B cell (primary cell): ENCODE results near the gene PCSK1. TPM values are rescaled to one million over a fixed set of nuclear protein-coding genes. Genes with fewer than 3 reads are reported as not detected.

Experiments used
- ATAC-seq: fragments of 200-7000 bp; cut with Tn5 transposase; one replicate; pipeline ENCODE4 v1.10.0; 2021; ENCODE audit warnings: low read depth, mild to moderate bottlenecking, moderate number of reproducible peaks, moderate library complexity
- CTCF ChIA-PET: fragments of 350-600 bp; sonication (Branson Sonifier 250); formaldehyde crosslinking; loops from one replicate; lab custom pipeline; 2021; ENCODE audit warnings: antibody characterized with exemption, inconsistent platforms; lab: Charles Lee
- POLR2A ChIA-PET: fragments of 350-600 bp; sonication (Branson Sonifier 250); formaldehyde crosslinking; loops from one replicate; lab custom pipeline; 2021; ENCODE audit warnings: antibody characterized with exemption; lab: Charles Lee
- DNase-seq: peaks from one replicate; pipeline ENCODE4 v3.0.0; 2013
- H2AFZ ChIP-seq: 2 replicates; pipeline ENCODE4 v1.6.1; 2012; ENCODE audit warnings: mild to moderate bottlenecking, low read depth, low read length; ENCODE audit not compliant: insufficient read depth, poor library complexity, severe bottlenecking
- H3K27ac ChIP-seq, 2 donors: 1 replicate in 1 of 2; 2 replicates in 1 of 2; pipeline ENCODE4 v1.5.1; 2012 to 2013; ENCODE audit warnings: low read length in 2 of 2, mild to moderate bottlenecking in 2 of 2, moderate library complexity in 1 of 2
- H3K27me3 ChIP-seq, 4 experiments: fragments of 200-600 bp in 1 of 4; sonication (generic) in 1 of 4; replicated peaks in 1 of 4; 1 replicate in 2 of 4; 2 replicates in 2 of 4; pipeline versions ENCODE4 v1.6.1 to v1.7.0; 2013 to 2016; ENCODE audit warnings: low read length in 3 of 4, mild to moderate bottlenecking in 2 of 4, mixed read lengths in 1 of 4, moderate library complexity in 1 of 4; ENCODE audit not compliant: insufficient read depth in 4 of 4, control insufficient read depth in 3 of 4; ENCODE audit errors: control extremely low read depth in 1 of 4
- H3K36me3 ChIP-seq, 2 experiments: replicated peaks in 1 of 2; 1 replicate in 1 of 2; 2 replicates in 1 of 2; pipeline versions ENCODE4 v1.6.1 to v1.7.1; 2013; ENCODE audit warnings: low read length in 1 of 2; ENCODE audit not compliant: insufficient read depth in 2 of 2, control insufficient read depth in 1 of 2; ENCODE audit errors: control extremely low read depth in 1 of 2, extremely low read depth in 1 of 2
- H3K4me1 ChIP-seq, 2 donors: fragments of 200-600 bp in 1 of 2; sonication (generic) in 1 of 2; 1 replicate in 1 of 2; 2 replicates in 1 of 2; pipeline versions ENCODE4 v1.5.1 to v1.6.1; 2013 to 2017; ENCODE audit warnings: low read length in 2 of 2; ENCODE audit not compliant: control insufficient read depth in 2 of 2, insufficient read depth in 2 of 2
- H3K4me2 ChIP-seq: replicated peaks from 2 replicates; pipeline ENCODE3; 2012; ENCODE audit warnings: mild to moderate bottlenecking, low read depth, low read length; ENCODE audit not compliant: poor library complexity, severe bottlenecking
- H3K4me3 ChIP-seq, 5 experiments: fragments of 200-600 bp in 1 of 5; sonication (generic) in 1 of 5; 1 replicate in 3 of 5; 2 replicates in 2 of 5; pipeline versions ENCODE4 v1.5.1 to v1.7.0; 2011 to 2016; ENCODE audit warnings: low read length in 4 of 5, mild to moderate bottlenecking in 4 of 5, low read depth in 2 of 5, control low read depth in 1 of 5, moderate library complexity in 1 of 5; ENCODE audit not compliant: insufficient read depth in 1 of 5; ENCODE audit errors: control extremely low read depth in 1 of 5, extremely low read depth in 1 of 5
- H3K79me2 ChIP-seq: fragments of 200-600 bp; sonication (generic); one replicate; pipeline ENCODE4 v1.6.0; 2016; ENCODE audit warnings: low read length; ENCODE audit not compliant: control insufficient read depth, insufficient read depth
- H3K9ac ChIP-seq: fragments of 200-600 bp; sonication (generic); 2 replicates; pipeline ENCODE4 v1.6.1; 2017; ENCODE audit warnings: mild to moderate bottlenecking, low read length, moderate library complexity
- H3K9me3 ChIP-seq, 3 donors: one replicate each; pipeline versions ENCODE4 v1.6.1 to v1.7.1; 2013; ENCODE audit warnings: low read length in 2 of 3; ENCODE audit not compliant: control insufficient read depth in 2 of 3, insufficient read depth in 1 of 3; ENCODE audit errors: control extremely low read depth in 1 of 3
- H4K20me1 ChIP-seq: 2 replicates; pipeline ENCODE4 v1.6.0; 2012; ENCODE audit warnings: mild to moderate bottlenecking, low read length; ENCODE audit not compliant: insufficient read depth, control insufficient read depth, poor library complexity, severe bottlenecking
- H3K27ac Mint-ChIP-seq: one replicate; pipeline ENCODE4 v1.8.0; 2021; ENCODE audit warnings: mixed read lengths
- H3K27me3 Mint-ChIP-seq: one replicate; pipeline ENCODE4 v1.8.0; 2021; ENCODE audit warnings: mixed read lengths
- H3K4me1 Mint-ChIP-seq: one replicate; pipeline ENCODE4 v1.8.0; 2021; ENCODE audit warnings: mixed read lengths
- H3K4me3 Mint-ChIP-seq: one replicate; pipeline ENCODE4 v1.8.0; 2021; ENCODE audit warnings: mixed read lengths
- H3K9me3 Mint-ChIP-seq: one replicate; pipeline ENCODE4 v1.8.0; 2022; ENCODE audit warnings: mixed read lengths; ENCODE audit not compliant: insufficient read depth
- EZH2 ChIP-seq: IDR thresholded peaks from 2 replicates; pipeline ENCODE4 v1.6.1; 2012; ENCODE audit warnings: borderline replicate concordance, low read depth, mild to moderate bottlenecking, moderate library complexity, low read length; ENCODE audit not compliant: insufficient read depth, poor library complexity, severe bottlenecking
- whole genome bisulfite sequencing: methylation state at CpG from one replicate; pipeline ENCODE4 v1.1.5; 2013; ENCODE audit warnings: missing lambda C conversion rate; ENCODE audit not compliant: insufficient coverage; 5-methylcytosine and 5-hydroxymethylcytosine counted together
- intact Hi-C: fragments of 100-400 bp; cut with micrococcal nuclease; formaldehyde crosslinking; loops from one replicate; pipeline ENCODE4 v1.10.0; 2022
- polyA plus RNA-seq: library from polyadenylated mRNA; depleted of rRNA; stranded (reverse); fragments of >200 nt; gene quantifications from 2 replicates; pipeline ENCODE4 v1.2.3, GENCODE V29; 2012
- total RNA-seq, 2 donors: library from RNA; stranded (reverse); fragments of 120-200 nt in 1 of 2; gene quantifications; 1 replicate in 1 of 2; 2 replicates in 1 of 2; pipeline versions ENCODE4 v1.2.3 to v1.2.4, GENCODE V29; 2013 to 2022
- TF ChIP-seq, protein P1 (sequence below): fragments of 200-600 bp; IDR thresholded peaks from one replicate; pipeline ENCODE4 v1.8.0; 2022; ENCODE audit warnings: antibody characterized with exemption, mild to moderate bottlenecking

The PCSK1 gene
- total and polyA plus RNA-seq, 2 donors (not counting 1 experiment from before 2014, with no cell fraction given) = not detected

DNA sequence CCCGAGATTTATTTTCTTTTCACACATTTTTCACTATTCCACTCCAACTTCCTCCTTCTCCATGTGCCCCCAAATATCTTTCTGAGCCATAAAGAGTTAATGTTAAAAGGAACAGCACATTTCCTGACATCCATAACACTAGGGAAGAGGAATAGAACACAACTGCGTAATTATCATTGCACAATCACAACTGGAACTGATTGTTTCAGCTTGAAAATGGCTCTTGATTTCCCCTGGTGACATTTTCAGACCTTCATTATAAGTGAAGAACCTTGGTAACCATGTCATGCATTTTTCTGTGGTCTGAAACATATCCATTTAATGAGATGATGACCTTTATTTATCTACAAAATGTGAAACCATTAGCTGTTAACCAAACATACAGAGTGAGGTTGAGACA lies 82.4 kb downstream of the PCSK1 start:
- no peaks in the 10 kb centered on the region for H3K9me3 Mint-ChIP-seq
- intact Hi-C loops = no loop called here
- no peak for TF ChIP-seq EZH2
- TF ChIP-seq, protein P1, sequence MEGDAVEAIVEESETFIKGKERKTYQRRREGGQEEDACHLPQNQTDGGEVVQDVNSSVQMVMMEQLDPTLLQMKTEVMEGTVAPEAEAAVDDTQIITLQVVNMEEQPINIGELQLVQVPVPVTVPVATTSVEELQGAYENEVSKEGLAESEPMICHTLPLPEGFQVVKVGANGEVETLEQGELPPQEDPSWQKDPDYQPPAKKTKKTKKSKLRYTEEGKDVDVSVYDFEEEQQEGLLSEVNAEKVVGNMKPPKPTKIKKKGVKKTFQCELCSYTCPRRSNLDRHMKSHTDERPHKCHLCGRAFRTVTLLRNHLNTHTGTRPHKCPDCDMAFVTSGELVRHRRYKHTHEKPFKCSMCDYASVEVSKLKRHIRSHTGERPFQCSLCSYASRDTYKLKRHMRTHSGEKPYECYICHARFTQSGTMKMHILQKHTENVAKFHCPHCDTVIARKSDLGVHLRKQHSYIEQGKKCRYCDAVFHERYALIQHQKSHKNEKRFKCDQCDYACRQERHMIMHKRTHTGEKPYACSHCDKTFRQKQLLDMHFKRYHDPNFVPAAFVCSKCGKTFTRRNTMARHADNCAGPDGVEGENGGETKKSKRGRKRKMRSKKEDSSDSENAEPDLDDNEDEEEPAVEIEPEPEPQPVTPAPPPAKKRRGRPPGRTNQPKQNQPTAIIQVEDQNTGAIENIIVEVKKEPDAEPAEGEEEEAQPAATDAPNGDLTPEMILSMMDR = no peak
- peaks cover 9% of the 10 kb centered on the region for H3K27me3 Mint-ChIP-seq
- no peaks in the 10 kb centered on the region for H4K20me1 ChIP-seq
- H3K27ac Mint-ChIP-seq = no peak overlapping the region
- no peak for ATAC-seq
- no peak for DNase-seq
- H3K27me3 ChIP-seq = peaks cover 0 to 14% (median 5%) of the 10 kb centered on the region in 4 experiments
- no peaks in the 10 kb centered on the region for H3K4me1 Mint-ChIP-seq
- H3K4me1 ChIP-seq = no peaks in the 10 kb centered on the region
- H3K79me2 ChIP-seq = no peaks in the 10 kb centered on the region
- CTCF ChIA-PET = no interaction called here
- no CpG with 5 or more reads among the region's 2 CpGs for WGBS
- no peak overlapping the region for H3K27ac ChIP-seq
- H2AFZ ChIP-seq = no peak overlapping the region
- POLR2A ChIA-PET = no interaction called here
- no peak overlapping the region for H3K4me3 ChIP-seq
- H3K36me3 ChIP-seq = no peaks in the 10 kb centered on the region
- peaks cover 0 to 3% (median 1%) of the 10 kb centered on the region in 3 donors for H3K9me3 ChIP-seq
- no peak overlapping the region for H3K9ac ChIP-seq
- no peak overlapping the region for H3K4me2 ChIP-seq
- no peak overlapping the region for H3K4me3 Mint-ChIP-seq

DNA sequence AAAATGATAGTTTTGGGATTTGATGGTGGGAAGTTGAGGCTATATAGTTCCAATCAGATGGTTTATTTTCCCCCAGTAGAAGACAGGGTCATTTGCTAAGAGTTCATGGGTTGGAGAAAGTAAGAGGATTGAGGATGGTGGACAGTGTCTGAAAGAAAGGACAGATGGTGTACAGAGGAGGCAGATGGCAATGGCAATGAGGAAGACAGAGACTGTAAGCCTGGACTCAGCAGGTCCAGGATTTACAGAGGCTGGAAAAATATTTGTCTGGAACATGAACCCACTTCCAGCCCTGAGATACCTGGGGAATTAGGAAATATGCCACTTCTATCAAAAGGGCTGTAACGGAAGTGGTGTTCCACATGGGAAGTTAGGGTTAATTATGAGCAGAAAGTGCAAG lies 84.5 kb downstream of the PCSK1 start:
- no peak overlapping the region for H3K27ac Mint-ChIP-seq

More for the DNA sequence above, 84.5 kb downstream of the PCSK1 start:
- Histone ChIP-seq H3K9ac (no peak overlapping the region), H3K27me3 (peaks cover 0 to 18% (median 7%) of the 10 kb centered on the region in 4 experiments), H3K79me2 (no peaks in the 10 kb centered on the region), H3K4me2 (no peak overlapping the region), H3K9me3 (peaks cover 0 to 3% (median 0%) of the 10 kb centered on the region in 3 donors), H3K4me1 (no peaks in the 10 kb centered on the region), H4K20me1 (no peaks in the 10 kb centered on the region), H3K27ac (no peak overlapping the region), H2AFZ (no peak overlapping the region), H3K36me3 (no peaks in the 10 kb centered on the region), H3K4me3 (no peak overlapping the region)
- no peak for TF ChIP-seq EZH2
- TF ChIP-seq, protein P1 = no peak
- peaks cover 17% of the 10 kb centered on the region for H3K27me3 Mint-ChIP-seq
- no peak overlapping the region for H3K4me3 Mint-ChIP-seq
- H3K4me1 Mint-ChIP-seq = no peaks in the 10 kb centered on the region
- ChIA-PET POLR2A (no interaction called here), CTCF (no interaction called here)
- 100% methylated on average over 1 of the region's 1 CpG for WGBS
- H3K9me3 Mint-ChIP-seq = no peaks in the 10 kb centered on the region
- no peak for DNase-seq
- intact Hi-C loops = no loop called here
- no peak for ATAC-seq
